ENCODE data around the gene NIPBL. TPM values are rescaled to one million over a fixed set of nuclear protein-coding genes. Genes with fewer than 3 reads are reported as not detected.

NIPBL gene
- total and polyA plus RNA-seq, 2 donors (not counting 1 experiment from before 2014, with no cell fraction given), result 30.8 to 34.2 TPM

DNA sequence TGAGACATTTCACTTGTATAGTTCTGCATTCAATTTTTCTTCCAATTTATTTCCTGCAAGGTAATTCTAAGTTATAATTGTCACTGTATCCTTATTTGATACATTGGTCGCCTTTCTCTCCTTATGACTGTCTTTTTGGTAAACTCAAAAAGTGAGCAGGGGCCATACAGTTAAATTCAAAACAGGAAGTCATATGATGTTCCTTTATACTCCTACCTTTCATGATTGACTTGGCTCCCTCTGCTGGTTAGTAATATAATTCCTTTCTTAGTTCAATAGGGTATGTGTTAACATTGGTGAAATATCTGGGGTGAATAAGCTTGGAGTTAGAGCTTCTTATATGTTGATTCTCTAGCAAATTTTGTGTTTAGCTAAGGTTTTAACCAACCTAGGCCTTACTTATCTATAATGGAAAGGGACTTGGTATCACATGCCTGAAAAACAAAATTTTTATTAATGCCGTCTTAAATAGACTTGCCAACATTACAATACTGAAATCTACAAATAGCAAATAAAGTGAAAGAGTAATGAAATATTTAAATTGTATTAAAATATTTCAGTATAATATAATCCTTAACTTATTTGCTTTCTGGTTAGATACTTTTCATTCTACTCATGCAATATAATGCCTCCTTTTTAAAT is 6.0 kb upstream of the NIPBL start:
- Histone ChIP-seq H3K9ac (ENCODE audit: insufficient read depth, low read length) (no peak overlapping the region), H3K4me2 (ENCODE audit: extremely low read depth, insufficient read depth, low read length) (no peak overlapping the region), H3K9me3 (ENCODE audit: control insufficient read depth, insufficient read depth, low read depth, low read length) (no peaks in the 10 kb centered on the region), H3K4me3 (replicated peaks in 1 of 4; ENCODE audit: control extremely low read depth in 1 of 4, insufficient read depth in 1 of 4, low read depth in 3 of 4, low read length in 4 of 4) (no peak overlapping the region), H3K79me2 (ENCODE audit: control insufficient read depth, insufficient read depth, low read length) (peaks cover 47% of the 10 kb centered on the region), H3K27ac (ENCODE audit: insufficient read depth, low read length) (no peak overlapping the region), H2AFZ (ENCODE audit: low read length) (no peak overlapping the region), H4K20me1 (ENCODE audit: control insufficient read depth, extremely low read depth, insufficient read depth, low read length) (no peaks in the 10 kb centered on the region), H3K27me3 (ENCODE audit: control insufficient read depth, insufficient read depth, low read length) (no peaks in the 10 kb centered on the region), H3K36me3 (ENCODE audit: control insufficient read depth, insufficient read depth, low read length) (no peaks in the 10 kb centered on the region), H3K4me1 (ENCODE audit: control insufficient read depth, extremely low read depth, insufficient read depth, low read length) (peaks cover 3% of the 10 kb centered on the region)
- peak; percentile 53 to 81 for DNase-seq (ENCODE audit: low read depth in 2 of 2)
- no peak for TF ChIP-seq EZH2 (IDR thresholded peaks at IDR 0.05; ENCODE audit: low read length, missing control alignments)
- TF ChIP-seq, protein P1, sequence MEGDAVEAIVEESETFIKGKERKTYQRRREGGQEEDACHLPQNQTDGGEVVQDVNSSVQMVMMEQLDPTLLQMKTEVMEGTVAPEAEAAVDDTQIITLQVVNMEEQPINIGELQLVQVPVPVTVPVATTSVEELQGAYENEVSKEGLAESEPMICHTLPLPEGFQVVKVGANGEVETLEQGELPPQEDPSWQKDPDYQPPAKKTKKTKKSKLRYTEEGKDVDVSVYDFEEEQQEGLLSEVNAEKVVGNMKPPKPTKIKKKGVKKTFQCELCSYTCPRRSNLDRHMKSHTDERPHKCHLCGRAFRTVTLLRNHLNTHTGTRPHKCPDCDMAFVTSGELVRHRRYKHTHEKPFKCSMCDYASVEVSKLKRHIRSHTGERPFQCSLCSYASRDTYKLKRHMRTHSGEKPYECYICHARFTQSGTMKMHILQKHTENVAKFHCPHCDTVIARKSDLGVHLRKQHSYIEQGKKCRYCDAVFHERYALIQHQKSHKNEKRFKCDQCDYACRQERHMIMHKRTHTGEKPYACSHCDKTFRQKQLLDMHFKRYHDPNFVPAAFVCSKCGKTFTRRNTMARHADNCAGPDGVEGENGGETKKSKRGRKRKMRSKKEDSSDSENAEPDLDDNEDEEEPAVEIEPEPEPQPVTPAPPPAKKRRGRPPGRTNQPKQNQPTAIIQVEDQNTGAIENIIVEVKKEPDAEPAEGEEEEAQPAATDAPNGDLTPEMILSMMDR (conservative IDR thresholded peaks at IDR 0.05 in 1 of 2, IDR thresholded peaks at IDR 0.05 in 1 of 2; ENCODE audit: low read depth in 1 of 2, low read length in 2 of 2), result peak; percentile 26 to 60

DNA sequence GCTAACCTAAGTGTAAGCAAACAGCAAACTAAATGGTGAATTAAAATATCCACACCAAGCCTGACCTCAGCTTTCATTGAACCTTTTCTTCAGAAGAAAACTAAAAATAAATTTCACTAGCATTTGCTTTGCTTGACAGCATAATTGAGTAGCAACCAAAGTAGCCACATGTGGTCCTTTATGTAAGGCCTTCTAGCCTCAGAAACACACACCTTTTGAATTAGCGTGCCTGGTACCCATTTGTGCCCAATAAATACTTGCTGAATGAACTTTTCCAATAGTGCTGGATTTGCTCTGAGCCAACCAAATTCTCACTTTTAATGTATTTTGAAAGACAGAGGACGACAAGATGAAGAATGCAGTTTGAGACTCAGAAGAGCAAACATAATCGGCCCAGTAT is 2.1 kb upstream of the NIPBL start:
- DNase-seq (ENCODE audit: low read depth in 2 of 2), result no peak
- H4K20me1 ChIP-seq (ENCODE audit: control insufficient read depth, extremely low read depth, insufficient read depth, low read length), result no peaks in the 10 kb centered on the region
- no peaks in the 10 kb centered on the region for H3K27me3 ChIP-seq (ENCODE audit: control insufficient read depth, insufficient read depth, low read length)
- H2AFZ ChIP-seq (ENCODE audit: low read length), result no peak overlapping the region
- H3K27ac ChIP-seq (ENCODE audit: insufficient read depth, low read length), result peak overlapping the region; percentile 96
- H3K4me3 ChIP-seq (replicated peaks in 1 of 4; ENCODE audit: control extremely low read depth in 1 of 4, insufficient read depth in 1 of 4, low read depth in 3 of 4, low read length in 4 of 4), result peak overlapping the region; percentile 81 to 97 (median 90)
- H3K36me3 ChIP-seq (ENCODE audit: control insufficient read depth, insufficient read depth, low read length), result no peaks in the 10 kb centered on the region
- H3K4me2 ChIP-seq (ENCODE audit: extremely low read depth, insufficient read depth, low read length), result peak overlapping the region; percentile 99
- H3K9ac ChIP-seq (ENCODE audit: insufficient read depth, low read length), result no peak overlapping the region
- peaks cover 81% of the 10 kb centered on the region for H3K79me2 ChIP-seq (ENCODE audit: control insufficient read depth, insufficient read depth, low read length)
- no peak for TF ChIP-seq EZH2 (IDR thresholded peaks at IDR 0.05; ENCODE audit: low read length, missing control alignments)
- TF ChIP-seq, protein P1 (conservative IDR thresholded peaks at IDR 0.05 in 1 of 2, IDR thresholded peaks at IDR 0.05 in 1 of 2; ENCODE audit: low read depth in 1 of 2, low read length in 2 of 2), result no peak
- no peaks in the 10 kb centered on the region for H3K9me3 ChIP-seq (ENCODE audit: control insufficient read depth, insufficient read depth, low read depth, low read length)
- peaks cover 3% of the 10 kb centered on the region for H3K4me1 ChIP-seq (ENCODE audit: control insufficient read depth, extremely low read depth, insufficient read depth, low read length)

DNA sequence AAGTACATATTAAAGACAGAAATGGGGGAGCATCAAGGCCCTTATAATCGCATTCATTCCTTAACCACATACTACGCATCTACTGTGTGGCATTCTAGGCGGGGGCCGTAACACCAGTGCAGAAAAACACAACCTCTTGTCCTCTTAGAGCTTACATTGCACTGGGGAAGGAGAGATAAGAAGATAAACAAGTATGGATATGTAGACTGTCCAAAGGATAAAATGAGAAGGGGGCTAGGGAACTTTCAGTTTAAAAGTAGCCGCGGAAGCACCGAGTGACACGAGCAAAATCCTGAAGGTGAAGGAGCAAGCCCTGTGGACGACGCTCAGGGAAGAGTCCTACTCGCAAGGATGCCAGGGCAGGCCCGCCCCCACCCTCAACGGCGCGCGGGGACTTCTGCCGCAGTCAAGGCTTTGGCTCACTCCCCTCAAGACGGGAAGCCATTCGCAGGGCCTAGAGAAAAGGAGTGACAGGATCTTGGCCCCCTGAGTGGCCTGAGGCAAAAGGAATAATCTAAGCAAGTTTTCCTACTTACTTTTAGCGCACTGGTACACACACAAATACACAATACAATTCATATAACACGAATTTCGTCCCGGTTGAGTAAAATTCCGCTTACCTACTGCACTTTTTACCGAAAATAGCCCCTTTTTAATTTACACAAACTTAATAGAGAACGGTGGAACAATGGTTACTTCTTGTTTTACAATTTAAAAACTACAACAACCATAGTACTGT is 1.3 kb upstream of the NIPBL start:
- Histone ChIP-seq H3K4me2 (ENCODE audit: extremely low read depth, insufficient read depth, low read length) (peak overlapping the region; percentile 99), H4K20me1 (ENCODE audit: control insufficient read depth, extremely low read depth, insufficient read depth, low read length) (no peaks in the 10 kb centered on the region), H3K4me1 (ENCODE audit: control insufficient read depth, extremely low read depth, insufficient read depth, low read length) (peaks cover 3% of the 10 kb centered on the region), H3K27me3 (ENCODE audit: control insufficient read depth, insufficient read depth, low read length) (no peaks in the 10 kb centered on the region), H2AFZ (ENCODE audit: low read length) (peak overlapping the region; percentile 60), H3K27ac (ENCODE audit: insufficient read depth, low read length) (peak overlapping the region; percentile 96), H3K9me3 (ENCODE audit: control insufficient read depth, insufficient read depth, low read depth, low read length) (no peaks in the 10 kb centered on the region), H3K4me3 (replicated peaks in 1 of 4; ENCODE audit: control extremely low read depth in 1 of 4, insufficient read depth in 1 of 4, low read depth in 3 of 4, low read length in 4 of 4) (peak overlapping the region; percentile 81 to 97 (median 90)), H3K9ac (ENCODE audit: insufficient read depth, low read length) (peak overlapping the region; percentile 97), H3K36me3 (ENCODE audit: control insufficient read depth, insufficient read depth, low read length) (no peaks in the 10 kb centered on the region), H3K79me2 (ENCODE audit: control insufficient read depth, insufficient read depth, low read length) (peaks cover 85% of the 10 kb centered on the region)
- peak; percentile 45 to 63 for DNase-seq (ENCODE audit: low read depth in 2 of 2)
- TF ChIP-seq, protein P1 (conservative IDR thresholded peaks at IDR 0.05 in 1 of 2, IDR thresholded peaks at IDR 0.05 in 1 of 2; ENCODE audit: low read depth in 1 of 2, low read length in 2 of 2), result no peak
- TF ChIP-seq EZH2 (IDR thresholded peaks at IDR 0.05; ENCODE audit: low read length, missing control alignments), result no peak
